Activated gamma-delta T cell (primary cell): ENCODE data around the gene CHST3.
"Not testable (repeated sequence)": the region's sequence is repeated elsewhere in the genome, so short reads cannot be mapped to it uniquely, and the experiment has no call there.

ENCODE experiments used
- DNase-seq: peaks from one replicate; lab custom pipeline; 2025; lab: John Stamatoyannopoulos, UW

CHST3 gene

DNA sequence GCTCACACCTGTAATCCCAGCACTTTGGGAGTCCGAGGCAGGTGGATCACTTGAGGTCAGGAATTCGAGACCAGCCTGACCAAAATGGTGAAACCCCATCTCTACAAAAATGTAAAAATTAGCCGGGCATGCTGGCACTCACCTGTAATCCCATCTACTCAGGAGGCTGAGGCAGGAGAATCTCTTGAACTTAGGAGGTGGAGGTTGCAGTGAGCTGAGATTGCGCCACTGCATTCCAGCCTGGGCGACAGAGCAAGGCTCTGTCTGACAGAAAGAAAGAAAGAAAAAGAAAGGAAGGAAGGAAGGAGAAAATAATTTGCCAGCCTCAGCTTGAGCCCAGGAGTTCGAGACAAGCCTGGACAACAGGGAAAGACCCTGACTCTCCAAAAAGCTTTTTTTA lies 24.7 kb downstream of the CHST3 start:
- DNase-seq = not testable (repeated sequence)

DNA sequence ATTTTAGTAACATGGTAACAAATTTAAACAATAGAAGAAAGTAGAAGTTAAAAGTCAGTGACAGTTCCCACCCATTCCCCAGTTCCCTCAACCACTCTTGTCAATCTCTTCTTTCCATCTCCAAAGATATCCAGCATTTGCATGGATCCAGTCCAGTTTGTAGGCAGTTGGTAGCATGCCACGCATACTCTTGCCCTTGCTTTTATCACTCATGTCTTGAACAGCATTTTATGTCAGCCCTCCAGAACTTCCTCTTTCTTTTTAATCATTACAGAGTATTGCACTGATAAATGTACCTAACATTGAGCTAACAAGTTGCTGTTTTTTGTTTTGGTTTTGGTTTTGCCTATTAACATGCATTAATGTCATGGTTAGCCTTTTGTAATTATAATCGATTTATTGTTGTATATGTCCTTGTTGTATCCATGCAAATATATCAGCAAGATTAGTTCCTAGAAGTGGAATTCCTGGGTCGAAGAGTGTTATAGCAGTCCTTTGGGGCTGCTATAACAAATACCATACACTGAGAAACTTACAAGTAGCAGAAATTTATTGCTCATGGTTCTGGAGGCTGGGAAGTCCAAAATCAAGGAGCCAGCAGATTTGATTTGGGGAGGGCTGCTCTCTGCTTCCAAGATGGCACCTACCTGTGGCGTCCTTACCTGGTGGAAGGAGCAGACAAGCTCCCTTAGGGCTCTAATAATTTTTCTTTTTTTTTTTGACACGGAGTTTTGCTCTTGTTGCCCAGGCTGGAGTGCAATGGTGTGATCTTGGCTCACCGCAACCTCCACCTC lies 25.7 kb downstream of the CHST3 start:
- DNase-seq = no peak

DNA sequence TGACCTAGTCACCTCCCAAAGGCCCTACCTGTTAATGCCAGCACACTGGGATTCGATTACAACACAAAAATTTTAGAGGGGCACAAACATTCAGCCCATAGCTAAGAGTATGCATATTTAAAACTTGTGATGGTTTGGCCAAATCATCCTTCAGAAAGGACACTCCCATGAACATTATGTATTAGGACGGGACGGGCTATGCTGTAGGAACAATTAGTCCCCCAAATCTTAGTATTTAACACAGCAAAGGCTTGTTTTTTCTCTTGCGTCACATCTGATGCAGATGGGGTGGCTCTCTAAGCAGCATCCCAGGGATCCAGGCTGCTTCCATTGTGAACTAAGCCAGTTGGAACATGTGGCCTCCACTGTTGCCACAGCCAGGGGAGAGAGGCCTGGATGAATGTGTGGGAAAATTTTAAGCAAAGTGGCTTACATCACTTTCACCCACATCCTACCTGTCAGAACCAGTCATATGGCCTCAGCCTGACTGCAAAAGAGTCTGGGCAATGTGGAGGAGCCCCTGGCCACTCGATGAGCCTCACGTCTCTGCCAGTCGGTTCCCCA lies 26.6 kb downstream of the CHST3 start:
- no peak for DNase-seq

DNA sequence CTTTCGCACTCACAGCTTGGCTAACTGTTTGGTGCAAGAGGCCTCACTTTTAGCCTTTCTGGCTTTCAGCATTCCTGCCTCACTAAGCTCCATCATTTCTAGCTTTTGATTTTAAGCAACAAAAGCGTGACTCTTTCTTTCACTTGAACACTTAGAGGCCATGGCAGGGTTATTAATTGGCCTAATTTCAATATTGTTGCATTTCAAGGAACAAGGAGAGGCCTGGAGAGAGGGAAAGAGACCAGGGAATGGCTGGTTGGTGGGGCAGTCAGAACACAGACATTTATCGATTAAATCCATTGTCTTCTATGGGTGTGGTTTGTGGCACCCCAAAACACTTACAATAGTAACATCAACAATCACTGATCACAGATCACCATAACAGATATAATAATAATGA lies 31.3 kb downstream of the CHST3 start:
- DNase-seq = no peak

DNA sequence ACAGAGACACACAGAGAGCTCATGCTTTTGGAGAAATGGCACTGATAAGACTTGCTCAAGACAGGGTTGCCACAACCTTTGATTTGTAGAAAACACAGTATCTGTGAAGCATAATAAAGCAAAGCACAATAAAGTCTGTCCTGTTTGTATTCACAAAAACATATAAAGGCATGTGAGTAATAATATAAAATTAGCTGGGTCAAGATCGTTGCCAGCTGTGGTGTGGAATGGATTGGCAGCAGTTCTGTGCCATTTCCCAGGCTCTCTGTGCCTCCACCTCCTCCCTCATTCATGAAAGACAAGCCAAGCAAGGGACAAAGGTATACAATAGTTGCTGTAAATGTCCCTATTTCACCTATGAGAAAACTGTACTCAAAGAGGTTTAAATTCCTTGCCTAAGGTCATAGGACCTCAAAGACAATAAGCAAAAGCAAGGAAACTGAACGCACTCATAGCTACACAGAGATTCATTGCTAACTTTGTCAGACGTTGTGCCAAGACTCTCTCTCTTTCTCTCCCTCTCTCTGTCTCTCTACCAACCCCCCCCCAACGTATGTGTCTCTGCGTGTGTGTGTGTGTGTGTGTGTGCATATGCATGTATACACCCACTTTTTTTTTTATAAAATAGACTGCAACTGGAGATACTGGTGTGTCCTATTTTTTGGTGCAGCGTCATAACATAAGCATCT lies 31.8 kb downstream of the CHST3 start:
- DNase-seq = no peak

DNA sequence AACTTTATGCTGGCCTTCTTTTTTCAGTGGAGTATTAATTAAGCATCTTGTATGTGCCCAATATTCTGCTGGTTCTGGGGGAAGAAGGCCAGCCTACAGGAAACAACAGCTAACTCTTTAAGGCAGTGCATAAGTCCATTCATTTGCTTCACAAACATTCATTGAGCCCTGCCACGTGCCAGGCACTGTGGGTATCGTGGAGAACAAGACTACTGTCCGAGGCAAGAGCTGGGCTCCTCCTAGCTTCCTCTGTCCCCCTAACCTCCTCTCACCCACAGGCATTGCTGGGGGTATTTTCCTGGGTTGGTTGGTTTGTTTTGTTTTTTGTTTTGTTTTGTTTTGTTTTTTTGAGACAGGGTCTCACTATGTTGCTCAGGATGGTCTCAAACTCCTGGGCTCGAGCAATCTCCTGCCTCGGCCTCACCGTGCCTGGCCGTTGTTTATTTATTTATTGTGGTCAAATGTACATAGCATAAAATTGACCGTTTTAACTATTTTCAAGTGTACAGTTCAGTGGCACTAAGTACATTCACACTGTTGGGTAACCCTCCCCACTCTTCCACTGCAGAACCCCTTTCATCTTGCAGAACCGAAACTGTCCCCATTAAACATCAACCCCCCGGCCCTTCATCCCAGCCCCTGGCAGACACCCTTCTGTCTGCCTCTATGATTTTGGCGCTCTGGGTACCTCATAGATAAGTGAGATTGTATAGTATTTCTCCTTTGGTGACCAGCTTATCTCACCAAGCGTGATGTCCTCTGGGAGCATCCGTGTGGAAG lies 32.6 kb downstream of the CHST3 start:
- no peak for DNase-seq

DNA sequence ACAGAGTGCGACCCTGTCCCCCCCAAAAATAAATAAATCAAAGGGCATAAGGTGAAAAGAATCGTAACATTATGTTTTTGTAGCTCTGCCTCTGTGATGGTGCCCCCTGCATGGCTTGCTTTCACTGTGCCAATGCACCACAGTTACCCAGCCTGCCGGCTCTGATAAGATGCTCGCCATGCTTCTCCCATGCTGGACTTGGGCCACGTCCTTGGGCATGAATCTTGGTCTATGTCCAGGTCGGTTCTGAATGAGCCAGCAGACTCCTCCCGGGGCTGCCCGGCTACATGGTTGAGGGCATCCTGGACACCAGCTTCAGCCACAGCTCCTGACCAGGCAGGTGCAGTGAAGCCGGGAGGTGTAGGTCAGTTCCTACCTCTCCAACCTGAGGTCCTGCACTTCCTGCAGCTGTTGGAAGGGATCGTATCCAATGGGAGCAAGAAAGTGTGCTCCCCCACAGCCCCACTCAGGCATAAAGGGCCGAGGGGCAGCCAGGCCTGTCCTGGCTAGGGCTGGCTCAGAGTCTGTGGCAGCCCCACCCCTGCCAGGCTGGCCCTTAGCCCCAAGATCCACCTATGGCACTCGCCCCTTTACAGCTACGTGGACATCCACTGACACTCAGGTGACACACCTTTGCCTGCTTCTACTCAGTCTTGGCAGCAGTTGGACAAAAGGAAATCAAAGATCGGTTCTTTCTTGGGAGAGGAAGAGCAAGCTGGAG lies 34.1 kb downstream of the CHST3 start:
- no peak for DNase-seq

DNA sequence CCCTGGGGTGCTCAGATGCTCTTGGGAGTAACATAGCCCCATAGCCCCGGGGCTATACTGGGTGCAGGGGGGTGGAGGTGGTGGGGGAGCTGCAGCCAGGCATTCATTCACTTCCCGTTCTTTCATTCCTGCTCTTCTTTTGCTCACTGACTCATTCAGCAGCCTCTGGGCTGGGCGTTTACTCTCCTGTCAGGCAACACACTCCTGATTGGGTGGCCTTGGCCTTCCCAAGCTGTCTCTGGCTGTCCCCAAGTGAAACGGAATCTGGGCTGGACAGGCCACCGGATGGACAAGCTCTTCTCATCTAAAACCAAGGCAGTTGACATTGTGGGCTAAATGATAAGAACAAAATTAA lies 34.6 kb downstream of the CHST3 start:
- no peak for DNase-seq

DNA sequence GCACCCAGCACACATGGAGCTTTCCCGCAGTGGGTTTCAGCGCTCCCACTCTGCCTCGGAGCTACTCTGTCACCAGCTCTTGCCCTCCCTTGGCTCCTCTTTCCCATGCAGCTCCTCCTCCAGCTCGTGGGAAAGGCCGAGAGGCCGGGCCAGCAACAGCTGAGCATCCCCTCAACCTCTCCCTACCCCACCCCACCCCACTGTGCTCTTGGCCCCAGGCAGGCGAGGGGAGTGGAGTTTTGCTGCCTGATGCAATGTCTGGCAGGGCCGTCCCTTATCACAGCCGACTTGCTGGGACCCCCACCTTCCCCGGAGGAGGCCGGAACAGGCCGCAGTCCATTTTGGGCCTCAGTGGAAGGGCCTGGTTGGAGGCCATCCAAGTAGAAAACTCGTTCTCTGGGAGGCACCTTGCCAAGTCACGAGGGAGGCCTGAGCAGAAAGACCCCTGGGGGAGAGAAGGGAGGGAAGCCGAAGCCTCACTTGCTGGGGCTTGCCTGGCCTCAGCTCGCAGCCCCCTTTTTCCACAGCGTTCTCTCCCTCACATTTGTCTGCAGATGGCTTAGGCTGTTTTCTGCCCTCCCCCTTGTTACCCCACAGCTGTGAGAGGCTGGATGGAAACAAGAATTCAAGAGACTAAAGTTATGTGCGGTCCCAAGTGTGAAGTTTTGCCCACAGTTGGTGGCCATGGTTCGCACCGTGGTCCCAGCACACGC lies 35.3 kb downstream of the CHST3 start:
- DNase-seq = no peak

DNA sequence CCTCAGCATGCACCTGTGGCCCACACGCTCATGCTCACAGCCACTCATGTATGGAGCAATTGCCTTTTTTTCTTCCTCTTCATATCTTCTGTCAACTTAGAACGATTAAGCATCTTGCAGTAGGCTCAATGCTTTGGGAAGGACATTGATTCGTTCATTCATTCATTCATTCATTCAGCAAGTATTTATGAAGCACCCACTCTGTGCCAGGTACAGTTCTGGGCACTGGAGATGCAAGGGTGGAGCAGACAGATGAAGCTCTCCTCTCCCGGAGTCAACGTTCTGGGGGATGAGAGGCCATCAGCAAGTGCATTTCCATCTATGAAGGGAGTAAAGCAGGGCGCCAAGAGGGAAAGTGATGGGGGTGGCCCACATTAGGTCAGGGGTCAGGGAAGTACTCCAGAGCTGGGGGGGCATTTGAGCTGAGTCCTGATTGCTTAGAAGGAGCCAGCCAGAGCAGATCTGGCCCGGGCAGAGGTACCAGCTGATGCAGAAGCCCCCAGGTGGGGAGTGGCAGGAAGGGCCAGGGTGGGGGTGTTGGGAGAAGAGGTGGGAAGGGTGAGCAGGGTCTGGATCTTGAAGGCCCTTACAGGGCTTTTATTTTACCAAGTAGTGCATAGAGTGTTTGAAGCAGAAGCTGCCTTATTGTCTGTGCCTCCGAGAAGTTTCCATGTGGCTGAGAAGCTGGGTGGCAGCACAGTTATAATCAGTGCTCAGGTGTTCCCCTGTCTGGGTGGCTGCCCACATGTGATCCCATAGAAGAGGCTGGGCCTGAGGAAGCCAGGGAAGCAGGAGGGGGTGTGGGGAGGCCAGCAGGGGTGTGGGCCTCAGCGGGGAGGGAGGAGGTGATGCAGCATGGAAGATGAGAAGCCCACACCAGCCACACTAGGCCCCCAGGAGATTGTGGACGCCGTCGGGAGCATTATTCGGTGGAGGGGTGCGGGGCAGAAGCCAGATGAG lies 36.2 kb downstream of the CHST3 start:
- DNase-seq = no peak

DNA sequence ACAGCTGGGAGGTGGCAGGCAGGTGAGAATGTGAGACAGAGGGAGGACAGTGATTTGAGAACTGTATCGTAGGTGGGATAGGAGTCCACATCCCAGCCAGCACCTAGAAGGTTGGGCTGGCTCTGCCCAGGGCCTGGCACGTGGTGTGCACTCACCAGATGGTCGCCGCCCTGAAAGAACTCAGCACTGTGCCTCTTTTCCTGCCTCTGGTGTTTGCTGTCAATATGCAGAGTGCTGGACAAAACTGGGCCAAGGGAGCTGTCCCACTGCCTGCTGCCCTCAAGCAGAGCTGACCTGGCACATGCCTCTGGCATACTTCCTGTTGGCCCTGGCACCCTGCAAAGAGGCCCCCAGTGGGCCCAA lies 36.8 kb downstream of the CHST3 start:
- DNase-seq = no peak

DNA sequence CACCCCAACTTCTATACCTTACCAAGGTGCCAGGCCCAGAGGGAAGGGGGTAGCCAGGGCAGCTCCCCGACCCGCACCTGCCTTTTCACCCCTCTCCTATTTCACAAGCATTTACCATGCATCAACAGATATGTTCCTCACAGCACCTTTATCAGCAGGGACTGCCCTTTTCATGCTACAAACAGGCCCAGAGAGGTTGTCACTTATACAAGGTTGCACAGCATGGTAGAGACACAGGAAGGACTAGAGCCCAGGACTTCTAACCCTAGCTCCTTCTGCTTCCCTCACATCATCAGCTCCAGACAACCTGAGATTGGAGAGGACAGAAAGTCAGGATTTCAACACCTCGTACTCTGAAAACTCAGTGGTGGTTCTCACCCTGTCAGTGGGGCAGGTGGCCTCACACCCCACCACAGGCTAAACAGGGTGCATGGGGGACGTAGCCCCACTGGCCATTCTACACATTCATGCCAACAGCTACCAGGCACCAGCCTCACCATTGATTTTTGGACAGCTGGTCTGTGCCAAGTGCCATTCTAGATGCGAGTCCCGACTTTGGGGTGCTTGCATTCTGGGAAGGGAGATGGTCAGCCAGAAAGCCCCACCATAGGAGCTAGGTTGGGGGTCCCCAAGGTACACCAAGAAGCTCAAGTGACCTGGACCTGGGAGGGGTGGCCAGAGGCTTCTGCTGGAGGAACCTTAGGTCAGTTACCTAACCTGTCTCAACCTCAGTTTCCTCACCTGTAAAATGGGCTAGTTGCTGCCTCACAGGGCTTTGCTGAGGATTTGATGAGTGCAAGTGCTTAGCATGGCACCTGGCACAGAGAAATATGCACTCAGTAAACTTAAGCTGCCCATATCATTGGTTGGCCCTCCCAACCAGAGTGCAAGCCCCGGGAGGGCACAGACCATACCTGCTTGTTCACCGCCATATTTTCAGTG lies 38.4 kb downstream of the CHST3 start:
- no peak for DNase-seq

DNA sequence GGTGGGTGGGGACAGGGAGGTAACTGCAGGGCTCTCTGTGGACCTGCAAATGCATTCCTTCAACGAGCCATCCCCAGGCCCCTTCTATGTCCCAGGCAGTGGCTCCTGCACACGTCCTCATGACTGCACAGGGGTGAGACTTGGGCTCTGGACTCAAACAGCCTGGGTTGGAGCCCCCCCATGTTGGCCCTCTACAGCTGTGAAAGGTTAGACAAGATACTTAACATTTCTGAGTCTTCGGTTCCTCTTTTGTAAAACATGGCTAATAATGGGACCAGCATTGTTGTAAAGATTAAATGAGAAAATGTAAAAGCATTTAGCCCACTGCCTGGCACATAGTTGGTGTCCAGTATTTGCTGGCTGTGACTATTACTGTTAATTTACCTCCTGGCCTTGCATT lies 41.8 kb downstream of the CHST3 start:
- no peak for DNase-seq

DNA sequence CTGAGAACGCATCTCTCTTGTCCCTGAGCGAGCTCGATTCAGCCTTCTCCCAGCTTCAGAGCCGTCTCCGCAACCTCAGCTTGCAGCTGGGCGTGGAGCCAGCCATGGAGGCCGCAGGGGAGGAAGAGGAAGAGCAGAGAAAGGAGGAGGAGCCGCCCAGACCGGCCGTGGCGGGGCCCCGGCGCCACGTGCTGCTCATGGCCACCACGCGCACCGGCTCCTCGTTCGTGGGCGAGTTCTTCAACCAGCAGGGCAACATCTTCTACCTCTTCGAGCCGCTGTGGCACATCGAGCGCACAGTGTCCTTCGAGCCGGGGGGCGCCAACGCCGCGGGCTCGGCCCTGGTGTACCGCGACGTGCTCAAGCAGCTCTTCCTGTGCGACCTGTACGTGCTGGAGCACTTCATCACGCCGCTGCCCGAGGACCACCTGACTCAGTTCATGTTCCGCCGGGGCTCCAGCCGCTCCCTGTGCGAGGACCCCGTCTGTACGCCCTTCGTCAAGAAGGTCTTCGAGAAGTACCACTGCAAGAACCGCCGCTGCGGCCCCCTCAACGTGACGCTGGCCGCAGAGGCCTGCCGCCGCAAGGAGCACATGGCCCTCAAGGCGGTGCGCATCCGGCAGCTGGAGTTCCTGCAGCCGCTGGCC lies 43.2 kb downstream of the CHST3 start:
- no peak for DNase-seq

DNA sequence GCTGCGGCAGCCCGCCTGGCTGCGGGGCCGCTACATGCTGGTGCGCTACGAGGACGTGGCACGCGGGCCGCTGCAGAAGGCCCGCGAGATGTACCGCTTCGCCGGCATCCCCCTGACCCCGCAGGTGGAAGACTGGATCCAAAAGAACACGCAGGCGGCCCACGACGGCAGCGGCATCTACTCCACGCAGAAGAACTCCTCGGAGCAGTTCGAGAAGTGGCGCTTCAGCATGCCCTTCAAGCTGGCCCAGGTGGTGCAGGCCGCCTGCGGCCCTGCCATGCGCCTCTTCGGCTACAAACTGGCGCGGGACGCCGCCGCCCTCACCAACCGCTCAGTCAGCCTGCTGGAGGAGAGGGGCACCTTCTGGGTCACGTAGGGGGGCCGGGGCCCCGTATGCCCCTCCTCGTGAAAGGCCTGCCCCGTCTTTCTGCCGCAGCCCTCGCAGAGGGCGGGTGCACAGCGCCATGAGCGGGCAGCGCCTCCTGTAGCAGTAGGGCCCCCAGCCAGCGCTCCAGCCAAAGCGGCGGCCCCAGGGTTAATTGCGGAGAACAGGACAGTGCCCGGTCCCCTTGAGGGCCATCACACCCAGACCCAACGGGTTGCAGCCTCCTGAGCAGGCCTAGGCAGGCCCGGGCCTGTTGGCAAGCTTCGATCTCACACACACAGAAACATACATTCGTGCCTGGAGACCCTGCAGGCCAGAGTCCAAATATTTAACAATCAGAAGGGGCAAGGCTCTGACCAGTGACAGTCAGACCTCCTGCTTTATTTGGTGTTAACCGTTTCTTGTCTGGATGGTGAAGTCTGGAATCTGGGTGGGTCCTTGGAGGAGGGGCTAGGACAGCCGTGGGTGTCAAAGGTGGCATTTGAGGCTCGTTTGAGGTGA lies 44.1 kb downstream of the CHST3 start:
- DNase-seq = no peak

DNA sequence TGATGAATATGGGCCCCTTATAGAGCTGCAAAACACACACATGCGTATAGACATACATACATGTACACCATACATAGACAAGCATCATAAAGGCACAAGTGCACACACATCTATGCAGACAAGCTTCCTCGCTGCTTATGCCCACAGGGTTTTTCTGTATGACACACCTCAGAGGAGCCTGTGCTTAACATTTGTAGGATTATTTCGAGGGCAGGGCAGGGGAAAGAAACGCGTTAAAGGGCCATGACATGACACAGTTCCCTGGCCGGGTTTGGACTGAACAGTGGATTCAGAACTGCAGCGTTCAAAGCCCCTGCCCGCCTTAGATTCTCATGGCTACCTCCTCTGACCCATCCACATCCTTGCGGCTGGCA lies 44.8 kb downstream of the CHST3 start:
- no peak for DNase-seq

DNA sequence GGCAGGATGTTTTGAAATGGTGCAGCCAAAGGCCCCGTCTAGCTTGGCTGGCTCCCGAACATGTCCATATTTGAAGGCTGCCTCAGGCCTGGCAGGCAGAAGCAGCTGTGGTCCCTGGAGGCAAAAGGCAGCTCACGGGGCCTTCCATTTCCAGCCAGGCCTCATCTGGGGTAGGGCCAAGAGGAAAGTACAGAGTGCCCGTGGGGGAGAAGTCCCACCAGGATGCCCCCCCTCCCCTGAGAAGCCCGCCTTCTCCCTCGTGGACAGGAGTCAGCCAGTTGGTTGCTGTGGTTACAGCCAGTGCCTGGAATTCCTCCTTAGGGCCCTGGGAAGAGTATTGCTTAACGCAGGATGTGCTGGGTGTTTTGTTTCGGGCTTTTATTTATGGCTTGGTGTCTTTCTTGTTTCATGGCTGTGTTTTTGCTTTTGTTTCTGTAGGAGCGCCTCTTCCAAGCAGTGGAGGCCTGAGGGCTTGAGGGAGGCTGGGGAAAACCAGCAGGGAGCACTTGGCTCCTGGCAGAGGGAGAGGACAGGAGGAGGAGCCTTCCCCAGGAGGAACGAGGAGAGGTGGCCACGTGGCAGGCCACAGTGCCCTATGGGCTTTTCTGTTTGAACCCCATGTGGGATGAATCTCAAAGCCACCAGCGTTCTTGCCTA lies 45.4 kb downstream of the CHST3 start:
- DNase-seq = no peak
